ENCODE results near the gene TMPRSS3.

TMPRSS3 gene

DNA sequence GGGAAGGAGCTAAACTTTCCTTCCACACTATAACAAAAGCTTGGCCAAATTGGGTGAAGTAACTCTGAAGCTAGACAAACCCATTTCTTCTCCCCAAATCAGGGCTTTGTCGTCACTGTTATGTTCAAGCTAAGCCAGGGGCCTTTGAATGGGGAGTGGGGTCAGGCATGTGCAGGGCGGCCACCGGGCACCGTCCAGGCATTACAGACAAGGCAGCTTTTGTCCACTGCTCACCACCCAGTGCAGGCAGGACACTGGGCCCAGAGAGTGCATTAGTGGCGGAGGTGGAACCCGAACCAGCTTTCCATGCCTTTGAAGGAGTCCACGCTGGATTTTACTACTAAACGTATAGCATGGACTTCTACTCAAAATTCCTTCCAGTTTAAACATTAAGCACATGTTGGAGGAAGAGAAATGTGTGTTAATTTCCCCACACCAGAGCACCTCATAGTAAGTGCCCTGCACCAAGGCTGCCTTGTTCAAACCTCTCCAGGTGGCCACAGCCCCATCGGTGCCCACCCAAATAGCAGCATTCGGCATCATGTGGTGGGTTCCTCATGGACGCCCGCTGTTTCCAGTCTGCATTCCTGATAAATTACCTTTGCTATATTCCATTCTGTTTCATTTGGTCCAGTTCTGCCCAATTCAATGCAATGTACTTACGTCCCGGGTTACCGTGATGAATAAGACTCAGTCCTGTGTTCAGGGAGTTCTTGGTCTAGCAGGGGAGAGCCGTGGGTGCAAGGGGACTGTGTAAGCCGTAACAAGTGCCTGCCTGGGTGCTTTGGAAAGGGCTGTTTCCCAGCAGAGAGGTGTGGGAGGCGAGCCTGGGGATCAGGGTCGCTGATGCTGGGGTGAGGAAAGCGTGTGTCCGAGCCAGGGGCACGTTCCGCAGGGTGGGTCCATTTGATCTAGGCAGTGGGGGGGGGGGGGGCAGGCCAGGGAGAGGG, 9.5 kb upstream of the TMPRSS3 start:
- no peak for ATAC-seq
- TF ChIP-seq, protein P1, sequence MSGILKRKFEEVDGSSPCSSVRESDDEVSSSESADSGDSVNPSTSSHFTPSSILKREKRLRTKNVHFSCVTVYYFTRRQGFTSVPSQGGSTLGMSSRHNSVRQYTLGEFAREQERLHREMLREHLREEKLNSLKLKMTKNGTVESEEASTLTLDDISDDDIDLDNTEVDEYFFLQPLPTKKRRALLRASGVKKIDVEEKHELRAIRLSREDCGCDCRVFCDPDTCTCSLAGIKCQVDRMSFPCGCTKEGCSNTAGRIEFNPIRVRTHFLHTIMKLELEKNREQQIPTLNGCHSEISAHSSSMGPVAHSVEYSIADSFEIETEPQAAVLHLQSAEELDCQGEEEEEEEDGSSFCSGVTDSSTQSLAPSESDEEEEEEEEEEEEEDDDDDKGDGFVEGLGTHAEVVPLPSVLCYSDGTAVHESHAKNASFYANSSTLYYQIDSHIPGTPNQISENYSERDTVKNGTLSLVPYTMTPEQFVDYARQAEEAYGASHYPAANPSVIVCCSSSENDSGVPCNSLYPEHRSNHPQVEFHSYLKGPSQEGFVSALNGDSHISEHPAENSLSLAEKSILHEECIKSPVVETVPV (CRISPR knock-in tag; IDR thresholded peaks at IDR 0.05) = no peak
- TF ChIP-seq PPARA (CRISPR knock-in tag; IDR thresholded peaks at IDR 0.05; ENCODE audit: borderline replicate concordance) (no peak), ZNF565 (CRISPR knock-in tag; conservative IDR thresholded peaks at IDR 0.05; ENCODE audit: low read depth) (no peak), ISL1 (CRISPR knock-in tag; IDR thresholded peaks at IDR 0.05) (no peak), ARNTL (CRISPR knock-in tag; IDR thresholded peaks at IDR 0.05; ENCODE audit: borderline replicate concordance, low read depth) (no peak), ESRRG (CRISPR knock-in tag; IDR thresholded peaks at IDR 0.05) (no peak), ZNF70 (CRISPR knock-in tag; IDR thresholded peaks at IDR 0.05) (no peak), ZC3H10 (CRISPR knock-in tag; IDR thresholded peaks at IDR 0.05) (no peak), SNAI2 (CRISPR knock-in tag; IDR thresholded peaks at IDR 0.05) (no peak), BACH2 (CRISPR knock-in tag; IDR thresholded peaks at IDR 0.05; ENCODE audit: borderline replicate concordance) (no peak), GLIS3 (CRISPR knock-in tag; IDR thresholded peaks at IDR 0.05) (no peak), ZNF8 (CRISPR knock-in tag; IDR thresholded peaks at IDR 0.05) (no peak), TCF4 (CRISPR knock-in tag; IDR thresholded peaks at IDR 0.05; ENCODE audit: borderline replicate concordance) (no peak), ZFP30 (CRISPR knock-in tag; IDR thresholded peaks at IDR 0.05) (no peak), RARB (CRISPR knock-in tag; IDR thresholded peaks at IDR 0.05) (no peak)
- TF ChIP-seq, protein P2, sequence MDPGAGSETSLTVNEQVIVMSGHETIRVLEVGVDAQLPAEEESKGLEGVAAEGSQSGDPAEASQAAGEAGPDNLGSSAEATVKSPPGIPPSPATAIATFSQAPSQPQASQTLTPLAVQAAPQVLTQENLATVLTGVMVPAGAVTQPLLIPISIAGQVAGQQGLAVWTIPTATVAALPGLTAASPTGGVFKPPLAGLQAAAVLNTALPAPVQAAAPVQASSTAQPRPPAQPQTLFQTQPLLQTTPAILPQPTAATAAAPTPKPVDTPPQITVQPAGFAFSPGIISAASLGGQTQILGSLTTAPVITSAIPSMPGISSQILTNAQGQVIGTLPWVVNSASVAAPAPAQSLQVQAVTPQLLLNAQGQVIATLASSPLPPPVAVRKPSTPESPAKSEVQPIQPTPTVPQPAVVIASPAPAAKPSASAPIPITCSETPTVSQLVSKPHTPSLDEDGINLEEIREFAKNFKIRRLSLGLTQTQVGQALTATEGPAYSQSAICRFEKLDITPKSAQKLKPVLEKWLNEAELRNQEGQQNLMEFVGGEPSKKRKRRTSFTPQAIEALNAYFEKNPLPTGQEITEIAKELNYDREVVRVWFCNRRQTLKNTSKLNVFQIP (CRISPR knock-in tag; IDR thresholded peaks at IDR 0.05; ENCODE audit: borderline replicate concordance, low read depth) = no peak
- TF ChIP-seq, protein P3, sequence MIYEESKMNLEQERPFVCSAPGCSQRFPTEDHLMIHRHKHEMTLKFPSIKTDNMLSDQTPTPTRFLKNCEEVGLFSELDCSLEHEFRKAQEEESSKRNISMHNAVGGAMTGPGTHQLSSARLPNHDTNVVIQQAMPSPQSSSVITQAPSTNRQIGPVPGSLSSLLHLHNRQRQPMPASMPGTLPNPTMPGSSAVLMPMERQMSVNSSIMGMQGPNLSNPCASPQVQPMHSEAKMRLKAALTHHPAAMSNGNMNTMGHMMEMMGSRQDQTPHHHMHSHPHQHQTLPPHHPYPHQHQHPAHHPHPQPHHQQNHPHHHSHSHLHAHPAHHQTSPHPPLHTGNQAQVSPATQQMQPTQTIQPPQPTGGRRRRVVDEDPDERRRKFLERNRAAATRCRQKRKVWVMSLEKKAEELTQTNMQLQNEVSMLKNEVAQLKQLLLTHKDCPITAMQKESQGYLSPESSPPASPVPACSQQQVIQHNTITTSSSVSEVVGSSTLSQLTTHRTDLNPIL (CRISPR knock-in tag; IDR thresholded peaks at IDR 0.05; ENCODE audit: low read depth) = no peak

DNA sequence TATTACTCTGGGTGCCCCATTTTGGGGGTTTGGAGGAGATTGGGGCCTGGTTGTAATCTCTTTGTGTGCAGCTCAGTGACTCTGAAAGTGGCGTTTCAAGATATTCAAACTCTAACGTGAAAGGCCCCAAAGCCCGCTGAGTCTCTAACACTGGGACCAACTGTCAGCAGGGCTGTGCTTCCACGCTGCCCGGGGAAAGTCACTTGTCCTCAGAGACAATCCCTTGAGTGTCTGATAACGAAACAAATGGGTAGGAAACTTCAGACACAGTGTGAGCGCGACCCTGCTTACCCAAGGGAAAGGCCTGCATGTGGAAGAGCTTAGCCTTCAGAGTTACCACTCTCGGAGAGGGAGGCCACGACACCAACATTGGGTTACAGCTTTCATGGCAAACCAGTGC, 8.7 kb upstream of the TMPRSS3 start:
- TF ChIP-seq ZC3H10 (CRISPR knock-in tag; IDR thresholded peaks at IDR 0.05) = no peak
- TF ChIP-seq TCF4 (CRISPR knock-in tag; IDR thresholded peaks at IDR 0.05; ENCODE audit: borderline replicate concordance) = no peak
- no peak for TF ChIP-seq TOX (CRISPR knock-in tag; IDR thresholded peaks at IDR 0.05; ENCODE audit: borderline replicate concordance)
- no peak for ATAC-seq

DNA sequence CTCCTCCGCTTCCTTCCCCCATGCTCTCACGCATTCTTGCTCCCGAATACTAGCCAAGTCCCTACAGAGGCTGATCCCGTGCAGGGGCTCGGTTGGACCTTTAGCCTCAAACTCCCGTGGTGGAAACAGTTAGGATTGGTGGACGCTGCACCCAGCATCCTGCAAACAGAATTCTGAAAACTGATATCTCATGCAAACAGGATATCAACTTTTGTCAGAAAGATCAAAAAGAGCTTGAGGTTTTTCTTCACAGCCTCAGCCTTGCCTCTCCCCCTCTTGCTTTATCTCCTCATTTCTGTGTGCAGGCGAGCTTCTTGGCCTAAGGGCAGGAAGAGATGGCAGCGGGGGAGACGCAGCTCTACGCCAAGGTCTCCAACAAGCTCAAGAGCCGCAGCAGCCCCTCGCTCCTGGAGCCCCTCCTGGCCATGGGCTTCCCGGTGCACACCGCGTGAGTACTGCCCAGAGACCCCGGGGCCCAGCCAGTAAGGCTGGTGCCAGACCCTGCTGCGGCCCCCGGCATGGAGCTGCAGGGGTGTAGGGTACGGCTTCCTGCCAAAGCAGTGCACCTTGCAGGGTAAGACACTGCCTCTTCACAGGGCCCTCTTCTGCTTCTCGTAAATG, 7.9 kb upstream of the TMPRSS3 start, which contains the start of gene UBASH3A:
Gene UBASH3A (plus strand): TSS at position 292 of the 621 bp plus-strand sequence. CDS start 44 bp downstream, at position 336.
- no peak for ATAC-seq
- TF ChIP-seq ZNF70 (CRISPR knock-in tag; IDR thresholded peaks at IDR 0.05) = no peak
- no peak for TF ChIP-seq GLIS3 (CRISPR knock-in tag; IDR thresholded peaks at IDR 0.05)
- TF ChIP-seq, protein P1 (CRISPR knock-in tag; IDR thresholded peaks at IDR 0.05) = no peak
- TF ChIP-seq, protein P3 (CRISPR knock-in tag; IDR thresholded peaks at IDR 0.05; ENCODE audit: low read depth) = no peak
- TF ChIP-seq, protein P4, sequence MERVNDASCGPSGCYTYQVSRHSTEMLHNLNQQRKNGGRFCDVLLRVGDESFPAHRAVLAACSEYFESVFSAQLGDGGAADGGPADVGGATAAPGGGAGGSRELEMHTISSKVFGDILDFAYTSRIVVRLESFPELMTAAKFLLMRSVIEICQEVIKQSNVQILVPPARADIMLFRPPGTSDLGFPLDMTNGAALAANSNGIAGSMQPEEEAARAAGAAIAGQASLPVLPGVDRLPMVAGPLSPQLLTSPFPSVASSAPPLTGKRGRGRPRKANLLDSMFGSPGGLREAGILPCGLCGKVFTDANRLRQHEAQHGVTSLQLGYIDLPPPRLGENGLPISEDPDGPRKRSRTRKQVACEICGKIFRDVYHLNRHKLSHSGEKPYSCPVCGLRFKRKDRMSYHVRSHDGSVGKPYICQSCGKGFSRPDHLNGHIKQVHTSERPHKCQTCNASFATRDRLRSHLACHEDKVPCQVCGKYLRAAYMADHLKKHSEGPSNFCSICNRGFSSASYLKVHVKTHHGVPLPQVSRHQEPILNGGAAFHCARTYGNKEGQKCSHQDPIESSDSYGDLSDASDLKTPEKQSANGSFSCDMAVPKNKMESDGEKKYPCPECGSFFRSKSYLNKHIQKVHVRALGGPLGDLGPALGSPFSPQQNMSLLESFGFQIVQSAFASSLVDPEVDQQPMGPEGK (CRISPR knock-in tag; IDR thresholded peaks at IDR 0.05; ENCODE audit: borderline replicate concordance) = no peak
- TF ChIP-seq SNAI2 (CRISPR knock-in tag; IDR thresholded peaks at IDR 0.05) = no peak
- no peak for TF ChIP-seq TCF4 (CRISPR knock-in tag; IDR thresholded peaks at IDR 0.05; ENCODE audit: borderline replicate concordance)
- TF ChIP-seq, protein P2 (CRISPR knock-in tag; IDR thresholded peaks at IDR 0.05; ENCODE audit: borderline replicate concordance, low read depth) = no peak
- no peak for TF ChIP-seq ZNF8 (CRISPR knock-in tag; IDR thresholded peaks at IDR 0.05)
- TF ChIP-seq BACH2 (CRISPR knock-in tag; IDR thresholded peaks at IDR 0.05; ENCODE audit: borderline replicate concordance) = no peak
- no peak for TF ChIP-seq CSDC2 (CRISPR knock-in tag; IDR thresholded peaks at IDR 0.05)
- no peak for TF ChIP-seq TOX (CRISPR knock-in tag; IDR thresholded peaks at IDR 0.05; ENCODE audit: borderline replicate concordance)
- TF ChIP-seq ZFP30 (CRISPR knock-in tag; IDR thresholded peaks at IDR 0.05) = no peak
- no peak for TF ChIP-seq PPARA (CRISPR knock-in tag; IDR thresholded peaks at IDR 0.05; ENCODE audit: borderline replicate concordance)
- TF ChIP-seq ESRRG (CRISPR knock-in tag; IDR thresholded peaks at IDR 0.05) = no peak
